GM21825 (cell line): ENCODE measurements around the gene BCAS1.
"Not testable (repeated sequence)": the region's sequence is repeated elsewhere in the genome, so short reads cannot be mapped to it uniquely, and the experiment has no call there.

Experiments used
- ATAC-seq: cut with Tn5 transposase; IDR thresholded peaks from one replicate; pipeline ENCODE4 v1.9.1; 2021; ENCODE audit warnings: mild to moderate bottlenecking, moderate library complexity; ENCODE audit not compliant: unreplicated experiment

The BCAS1 gene

GRCh38 chr20:54023406-54023805 lies 47.0 kb downstream of the BCAS1 start:
- ATAC-seq = no peak

GRCh38 chr20:54021446-54022235 lies 48.8 kb downstream of the BCAS1 start:
- ATAC-seq = no peak

- ATAC-seq = no peak
Measured at GRCh38 chr20:54020868-54021267, 49.5 kb downstream of the BCAS1 start.

GRCh38 chr20:54020348-54020747 lies 50.0 kb downstream of the BCAS1 start:
- ATAC-seq = no peak

GRCh38 chr20:54019585-54019984 lies 50.8 kb downstream of the BCAS1 start:
- no peak for ATAC-seq

GRCh38 chr20:54019127-54019526 lies 51.3 kb downstream of the BCAS1 start:
- ATAC-seq = no peak

GRCh38 chr20:54017846-54018245 lies 52.5 kb downstream of the BCAS1 start:
- ATAC-seq = peak; percentile 89

- no peak for ATAC-seq
Measured at GRCh38 chr20:54015496-54015895, 54.9 kb downstream of the BCAS1 start.

GRCh38 chr20:54014293-54014926 lies 56.0 kb downstream of the BCAS1 start:
- ATAC-seq = no peak

- ATAC-seq = no peak
Measured at GRCh38 chr20:54013471-54013870, 56.9 kb downstream of the BCAS1 start.

- no peak for ATAC-seq
Measured at GRCh38 chr20:54011346-54011745, 59.0 kb downstream of the BCAS1 start.

- ATAC-seq = not testable (repeated sequence)
Measured at GRCh38 chr20:54006216-54006615, 64.2 kb downstream of the BCAS1 start.

- ATAC-seq = no peak
Measured at GRCh38 chr20:54005524-54005923, 64.9 kb downstream of the BCAS1 start.

- ATAC-seq = peak; percentile 97
Measured at GRCh38 chr20:54004445-54004844, 65.9 kb downstream of the BCAS1 start.

- no peak for ATAC-seq
Measured at GRCh38 chr20:54002741-54003140, 67.7 kb downstream of the BCAS1 start.

GRCh38 chr20:54002056-54002575 lies 68.3 kb downstream of the BCAS1 start:
- no peak for ATAC-seq

- no peak for ATAC-seq
Measured at GRCh38 chr20:54000914-54001313, 69.5 kb downstream of the BCAS1 start.

GRCh38 chr20:54000262-54000661 lies 70.1 kb downstream of the BCAS1 start:
- ATAC-seq = no peak

GRCh38 chr20:53999077-53999476 lies 71.3 kb downstream of the BCAS1 start:
- ATAC-seq = no peak

GRCh38 chr20:53996584-53997486 lies 73.6 kb downstream of the BCAS1 start:
- no peak for ATAC-seq

- no peak for ATAC-seq
Measured at GRCh38 chr20:53995949-53996348, 74.4 kb downstream of the BCAS1 start.
